Measurements from ENCODE around the gene PRIMA1. TPM values are rescaled to one million over a fixed set of nuclear protein-coding genes. Genes with fewer than 3 reads are reported as not detected.
A peak's percentile ranks its signal among the peaks of the same experiment; 100 is the strongest.

PRIMA1 gene
- total RNA-seq, 4 donors from 2014 or later, result 21.1 to 46.8 (median 35.3) TPM

- no peak overlapping the region for H3K4me3 ChIP-seq
- peaks cover 0 to 29% (median 0%) of the 10 kb centered on the region in 3 donors for H3K36me3 ChIP-seq
- H3K9me3 ChIP-seq, result no peaks in the 10 kb centered on the region
- DNase-seq (ENCODE audit: low spot score in 2 of 2), result no peak
- peak overlapping the region in 2 of 4 donors; percentile 50 to 51 for H3K27ac ChIP-seq
- WGBS, 2 donors, result 65 to 70% methylated on average over 11 of the region's 11 CpGs
- TF ChIP-seq POLR2A (IDR thresholded peaks at IDR 0.05) (no peak), EP300 (IDR thresholded peaks at IDR 0.05) (no peak), CTCF (IDR thresholded peaks at IDR 0.05) (no peak)
- no peaks in the 10 kb centered on the region for H3K27me3 ChIP-seq
- peaks cover 0 to 57% (median 0%) of the 10 kb centered on the region in 4 donors for H3K4me1 ChIP-seq
Observed at GRCh38 chr14:93733231-93733630, 55.1 kb downstream of the PRIMA1 start.

- Histone ChIP-seq H3K36me3 (peaks cover 0 to 31% (median 0%) of the 10 kb centered on the region in 3 donors), H3K27ac (peak overlapping the region in 2 of 4 donors; percentile 50 to 51)
- WGBS, 2 donors, result 79 to 86% methylated on average over 10 of the region's 10 CpGs
Observed at GRCh38 chr14:93732524-93732923, 55.8 kb downstream of the PRIMA1 start.

GRCh38 chr14:93731753-93732152, 56.5 kb downstream of the PRIMA1 start:
- no peak for DNase-seq (ENCODE audit: low spot score in 2 of 2)
- no peak overlapping the region for H3K4me3 ChIP-seq
- H3K27ac ChIP-seq, result peak overlapping the region in 1 of 4 donors; percentile 24
- no peaks in the 10 kb centered on the region for H3K27me3 ChIP-seq
- peaks cover 0 to 43% (median 0%) of the 10 kb centered on the region in 4 donors for H3K4me1 ChIP-seq
- TF ChIP-seq EP300 (IDR thresholded peaks at IDR 0.05) (no peak), CTCF (IDR thresholded peaks at IDR 0.05) (no peak), POLR2A (IDR thresholded peaks at IDR 0.05) (no peak)
- H3K9me3 ChIP-seq, result no peaks in the 10 kb centered on the region
- WGBS, 2 donors, result 26 to 34% methylated on average over 5 to 7 of the region's 7 CpGs
- peaks cover 0 to 31% (median 0%) of the 10 kb centered on the region in 3 donors for H3K36me3 ChIP-seq

More at GRCh38 chr14:93732524-93732923, 55.8 kb downstream of the PRIMA1 start:
- Histone ChIP-seq H3K27me3 (no peaks in the 10 kb centered on the region), H3K4me1 (peaks cover 0 to 51% (median 0%) of the 10 kb centered on the region in 4 donors), H3K9me3 (no peaks in the 10 kb centered on the region), H3K4me3 (no peak overlapping the region)
- DNase-seq (ENCODE audit: low spot score in 2 of 2), result no peak
- TF ChIP-seq EP300 (IDR thresholded peaks at IDR 0.05) (no peak), POLR2A (IDR thresholded peaks at IDR 0.05) (no peak), CTCF (IDR thresholded peaks at IDR 0.05) (no peak)

GRCh38 chr14:93729993-93730392, 58.3 kb downstream of the PRIMA1 start:
- no peaks in the 10 kb centered on the region for H3K9me3 ChIP-seq
- peak overlapping the region in 2 of 4 donors; percentile 53 to 56 for H3K27ac ChIP-seq
- no peak overlapping the region for H3K4me3 ChIP-seq
- TF ChIP-seq POLR2A (IDR thresholded peaks at IDR 0.05) (no peak), CTCF (IDR thresholded peaks at IDR 0.05) (no peak), EP300 (IDR thresholded peaks at IDR 0.05) (no peak)
- H3K4me1 ChIP-seq, result peaks cover 0 to 46% (median 0%) of the 10 kb centered on the region in 4 donors
- DNase-seq (ENCODE audit: low spot score in 2 of 2), result no peak
- peaks cover 0 to 37% (median 0%) of the 10 kb centered on the region in 3 donors for H3K36me3 ChIP-seq
- 36 to 56% methylated on average over 10 of the region's 10 CpGs for WGBS, 2 donors
- H3K27me3 ChIP-seq, result no peaks in the 10 kb centered on the region

- Histone ChIP-seq H3K27ac (peak overlapping the region in 1 of 4 donors; percentile 56), H3K4me1 (peaks cover 0 to 32% (median 0%) of the 10 kb centered on the region in 4 donors), H3K4me3 (no peak overlapping the region), H3K27me3 (no peaks in the 10 kb centered on the region), H3K9me3 (no peaks in the 10 kb centered on the region), H3K36me3 (peaks cover 0 to 40% (median 0%) of the 10 kb centered on the region in 3 donors)
- 86 to 88% methylated on average over 7 to 8 of the region's 8 CpGs for WGBS, 2 donors
- DNase-seq (ENCODE audit: low spot score in 2 of 2), result no peak
- no peak for TF ChIP-seq EP300 (IDR thresholded peaks at IDR 0.05)
- TF ChIP-seq CTCF (IDR thresholded peaks at IDR 0.05), result no peak
- no peak for TF ChIP-seq POLR2A (IDR thresholded peaks at IDR 0.05)
Observed at GRCh38 chr14:93728651-93729016, 59.7 kb downstream of the PRIMA1 start.

All from tibial nerve (tissue), 4 donors.